ENCODE measurements around the gene ICAM5.

The ICAM5 gene

GRCh38 chr19:10294368-10294697 is 4.6 kb downstream of the ICAM5 start:
- Histone ChIP-seq H3K27me3 (ENCODE audit: control insufficient read depth in 3 of 3, insufficient read depth in 3 of 3, low read depth in 1 of 3, low read length in 3 of 3) (peaks cover 64 to 77% (median 73%) of the 10 kb centered on the region in 3 experiments), H3K9me3 (replicated peaks in 1 of 2; ENCODE audit: control insufficient read depth in 2 of 2, insufficient read depth in 1 of 2, low read depth in 1 of 2, low read length in 2 of 2) (peaks cover 5 to 8% of the 10 kb centered on the region in 2 donors), H3K27ac (replicated peaks; ENCODE audit: low read length) (no peak overlapping the region), H3K4me1 (ENCODE audit: control insufficient read depth in 2 of 2, insufficient read depth in 1 of 2, low read depth in 1 of 2, low read length in 2 of 2) (peaks cover 26 to 28% of the 10 kb centered on the region in 2 donors), H3K36me3 (replicated peaks in 1 of 2; ENCODE audit: control insufficient read depth in 2 of 2, insufficient read depth in 2 of 2, low read length in 2 of 2) (no peaks in the 10 kb centered on the region), H3K4me2 (ENCODE audit: insufficient read depth, low read length, poor library complexity, severe bottlenecking) (no peak overlapping the region), H4K91ac (ENCODE audit: low read depth, low read length, poor library complexity) (no peak overlapping the region), H2AK5ac (ENCODE audit: low read depth, low read length) (peak overlapping the region; percentile 24), H2BK5ac (ENCODE audit: low read length) (no peak overlapping the region), H3K23ac (ENCODE audit: low read depth, low read length, poor library complexity) (peak overlapping the region; percentile 98), H3K18ac (ENCODE audit: low read length) (peak overlapping the region; percentile 35), H3K79me1 (ENCODE audit: low read depth, low read length) (no peaks in the 10 kb centered on the region), H2BK12ac (ENCODE audit: low read length) (peak overlapping the region; percentile 73), H4K8ac (ENCODE audit: low read depth, low read length) (no peak overlapping the region), H2BK120ac (ENCODE audit: low read depth, low read length) (no peak overlapping the region), H2AFZ (ENCODE audit: low read length) (no peak overlapping the region), H3K4ac (ENCODE audit: low read length) (no peak overlapping the region), H2BK15ac (ENCODE audit: low read length) (peak overlapping the region; percentile 58), H3K14ac (ENCODE audit: low read length) (no peak overlapping the region), H3K4me3 (ENCODE audit: low read length in 2 of 2) (peak overlapping the region in 1 of 2 donors; percentile 59), H3K9ac (ENCODE audit: low read depth, low read length, poor library complexity) (peak overlapping the region; percentile 50)
- no CpG with 5 or more reads among the region's 25 CpGs for WGBS, 2 donors (ENCODE audit: extremely low coverage in 2 of 2, insufficient read length in 2 of 2, insufficient replicate concordance in 1 of 2)
- no peak for DNase-seq (ENCODE audit: low spot score)

- peaks cover 5 to 8% of the 10 kb centered on the region in 2 donors for H3K9me3 ChIP-seq (replicated peaks in 1 of 2; ENCODE audit: control insufficient read depth in 2 of 2, insufficient read depth in 1 of 2, low read depth in 1 of 2, low read length in 2 of 2)
- no peak overlapping the region for H2BK15ac ChIP-seq (ENCODE audit: low read length)
- no peak overlapping the region for H2BK120ac ChIP-seq (ENCODE audit: low read depth, low read length)
- H3K4me2 ChIP-seq (ENCODE audit: insufficient read depth, low read length, poor library complexity, severe bottlenecking), result no peak overlapping the region
- H3K9ac ChIP-seq (ENCODE audit: low read depth, low read length, poor library complexity), result no peak overlapping the region
- no CpG with 5 or more reads among the region's 48 CpGs for WGBS, 2 donors (ENCODE audit: extremely low coverage in 2 of 2, insufficient read length in 2 of 2, insufficient replicate concordance in 1 of 2)
- H3K4me3 ChIP-seq (ENCODE audit: low read length in 2 of 2), result no peak overlapping the region
- DNase-seq (ENCODE audit: low spot score), result no peak
- H3K23ac ChIP-seq (ENCODE audit: low read depth, low read length, poor library complexity), result peak overlapping the region; percentile 80
- H3K79me1 ChIP-seq (ENCODE audit: low read depth, low read length), result no peaks in the 10 kb centered on the region
- no peak overlapping the region for H3K27ac ChIP-seq (replicated peaks; ENCODE audit: low read length)
- H3K4me1 ChIP-seq (ENCODE audit: control insufficient read depth in 2 of 2, insufficient read depth in 1 of 2, low read depth in 1 of 2, low read length in 2 of 2), result peaks cover 23 to 26% of the 10 kb centered on the region in 2 donors
- H2AFZ ChIP-seq (ENCODE audit: low read length), result no peak overlapping the region
- H3K4ac ChIP-seq (ENCODE audit: low read length), result no peak overlapping the region
- H3K18ac ChIP-seq (ENCODE audit: low read length), result peak overlapping the region; percentile 83
- H2BK5ac ChIP-seq (ENCODE audit: low read length), result peak overlapping the region; percentile 5
- peaks cover 58 to 70% (median 67%) of the 10 kb centered on the region in 3 experiments for H3K27me3 ChIP-seq (ENCODE audit: control insufficient read depth in 3 of 3, insufficient read depth in 3 of 3, low read depth in 1 of 3, low read length in 3 of 3)
- H2BK12ac ChIP-seq (ENCODE audit: low read length), result no peak overlapping the region
- H3K36me3 ChIP-seq (replicated peaks in 1 of 2; ENCODE audit: control insufficient read depth in 2 of 2, insufficient read depth in 2 of 2, low read length in 2 of 2), result no peaks in the 10 kb centered on the region
- H3K14ac ChIP-seq (ENCODE audit: low read length), result no peak overlapping the region
- no peak overlapping the region for H2AK5ac ChIP-seq (ENCODE audit: low read depth, low read length)
- H4K91ac ChIP-seq (ENCODE audit: low read depth, low read length, poor library complexity), result no peak overlapping the region
- H4K8ac ChIP-seq (ENCODE audit: low read depth, low read length), result no peak overlapping the region
Observed at GRCh38 chr19:10295305-10295846, 5.6 kb downstream of the ICAM5 start.

GRCh38 chr19:10295847-10296591 is 6.3 kb downstream of the ICAM5 start:
- Histone ChIP-seq H2BK12ac (ENCODE audit: low read length) (peak overlapping the region; percentile 30), H3K36me3 (replicated peaks in 1 of 2; ENCODE audit: control insufficient read depth in 2 of 2, insufficient read depth in 2 of 2, low read length in 2 of 2) (no peaks in the 10 kb centered on the region), H3K79me1 (ENCODE audit: low read depth, low read length) (no peaks in the 10 kb centered on the region), H3K14ac (ENCODE audit: low read length) (no peak overlapping the region), H3K4me1 (ENCODE audit: control insufficient read depth in 2 of 2, insufficient read depth in 1 of 2, low read depth in 1 of 2, low read length in 2 of 2) (peaks cover 17 to 19% of the 10 kb centered on the region in 2 donors), H2BK5ac (ENCODE audit: low read length) (peak overlapping the region; percentile 5), H2AK5ac (ENCODE audit: low read depth, low read length) (peak overlapping the region; percentile 56), H4K8ac (ENCODE audit: low read depth, low read length) (no peak overlapping the region), H2AFZ (ENCODE audit: low read length) (peak overlapping the region; percentile 90), H3K27ac (replicated peaks; ENCODE audit: low read length) (no peak overlapping the region), H3K18ac (ENCODE audit: low read length) (peak overlapping the region; percentile 81), H2BK120ac (ENCODE audit: low read depth, low read length) (no peak overlapping the region), H3K4me3 (ENCODE audit: low read length in 2 of 2) (peak overlapping the region in 1 of 2 donors; percentile 24), H3K9me3 (replicated peaks in 1 of 2; ENCODE audit: control insufficient read depth in 2 of 2, insufficient read depth in 1 of 2, low read depth in 1 of 2, low read length in 2 of 2) (peaks cover 5 to 6% of the 10 kb centered on the region in 2 donors), H3K4me2 (ENCODE audit: insufficient read depth, low read length, poor library complexity, severe bottlenecking) (peak overlapping the region; percentile 48), H2BK15ac (ENCODE audit: low read length) (no peak overlapping the region), H3K27me3 (ENCODE audit: control insufficient read depth in 3 of 3, insufficient read depth in 3 of 3, low read depth in 1 of 3, low read length in 3 of 3) (peaks cover 51 to 63% (median 61%) of the 10 kb centered on the region in 3 experiments), H3K23ac (ENCODE audit: low read depth, low read length, poor library complexity) (no peak overlapping the region), H4K91ac (ENCODE audit: low read depth, low read length, poor library complexity) (no peak overlapping the region), H3K9ac (ENCODE audit: low read depth, low read length, poor library complexity) (no peak overlapping the region), H3K4ac (ENCODE audit: low read length) (no peak overlapping the region)
- WGBS, 2 donors (ENCODE audit: extremely low coverage in 2 of 2, insufficient read length in 2 of 2, insufficient replicate concordance in 1 of 2), result no CpG with 5 or more reads among the region's 58 CpGs
- no peak for DNase-seq (ENCODE audit: low spot score)

Data from neuronal stem cell (in vitro differentiated cells).